ENCODE data around the gene FDX2. TPM values are rescaled to one million over a fixed set of nuclear protein-coding genes. Genes with fewer than 3 reads are reported as not detected.

Gene FDX2
- total and polyA plus RNA-seq, 2 of the 8 experiments (the other 6 are each of a cell fraction or from before 2014, with no cell fraction given) = 27.0 to 64.4 TPM

DNA sequence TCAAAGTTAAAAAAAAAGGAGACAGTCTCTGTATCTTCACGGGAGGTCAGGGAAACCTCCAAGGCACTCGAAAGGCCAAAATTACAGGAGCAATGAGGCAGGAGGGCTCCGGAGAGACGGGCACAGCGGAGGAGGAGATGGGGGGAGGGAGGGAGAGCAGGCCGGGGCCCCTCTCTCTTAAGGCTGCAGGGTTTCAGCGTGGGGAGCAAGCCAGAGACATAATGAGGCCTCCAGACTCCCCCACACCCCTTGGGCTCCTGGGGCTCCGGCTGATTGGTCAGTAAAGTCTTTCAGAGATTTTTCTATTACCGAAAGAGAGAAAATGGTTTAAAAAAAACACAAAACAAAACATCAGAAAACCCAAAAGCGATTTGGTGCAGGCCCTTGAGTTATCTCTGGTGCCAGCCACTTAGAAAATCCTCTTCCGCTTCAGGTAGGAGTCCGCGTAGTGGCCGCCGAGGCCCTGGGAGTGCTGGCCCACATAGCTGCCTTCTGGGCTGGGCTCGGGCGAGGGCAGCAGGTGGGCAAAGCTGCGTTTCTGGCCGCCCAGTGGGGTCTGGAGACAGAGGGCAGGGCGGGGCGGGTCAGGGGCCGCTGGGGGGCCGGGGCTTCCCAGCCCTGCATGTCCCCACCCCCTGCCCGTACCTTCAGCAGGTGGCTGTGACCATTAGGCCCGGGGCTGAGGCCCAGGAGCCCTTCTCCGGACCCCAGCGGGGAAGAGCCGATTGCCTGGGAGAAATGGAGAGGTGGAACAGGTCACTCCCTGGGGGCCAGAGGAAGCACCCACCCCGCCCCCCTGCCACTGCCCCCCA is 1.4 kb upstream of the FDX2 start:
- Histone ChIP-seq H4K91ac (replicated peaks; ENCODE audit: insufficient read length, low read length) (no peak overlapping the region), H3K4me2 (ENCODE audit: insufficient read depth in 1 of 2, low read depth in 2 of 2, low read length in 2 of 2) (no peak overlapping the region), H4K8ac (ENCODE audit: extremely low read depth, insufficient read depth, low read length) (no peak overlapping the region; the same call in 1 of the 2 replicates), H2BK12ac (ENCODE audit: low read depth, low read length) (no peak overlapping the region), H3K14ac (ENCODE audit: insufficient read length) (no peak overlapping the region), H3K9ac (replicated peaks in 1 of 4; ENCODE audit: extremely low read depth in 1 of 4, low read depth in 3 of 4, low read length in 3 of 4) (no peak overlapping the region), H2BK5ac (ENCODE audit: low read depth, low read length) (no peak overlapping the region), H2BK20ac (ENCODE audit: low read length) (no peak overlapping the region), H2AFZ (ENCODE audit: low read length) (no peak overlapping the region), H3K4me1 (replicated peaks in 1 of 4; ENCODE audit: control insufficient read depth in 3 of 4, insufficient read depth in 4 of 4, low read length in 3 of 4) (no peaks in the 10 kb centered on the region; a peak in 1 of 7 replicates), H2BK15ac (ENCODE audit: low read length) (no peak overlapping the region), H3K4ac (replicated peaks; ENCODE audit: insufficient read length, low read depth, low read length) (no peak overlapping the region), H3K36me3 (ENCODE audit: control insufficient read depth in 2 of 4, insufficient read depth in 4 of 4, low read length in 3 of 4) (peaks cover 12 to 38% (median 30%) of the 10 kb centered on the region in 4 experiments), H3K27ac (ENCODE audit: low read depth, low read length) (no peak overlapping the region), H3K79me2 (ENCODE audit: control insufficient read depth in 1 of 2, insufficient read depth in 2 of 2, low read length in 2 of 2) (no peaks in the 10 kb centered on the region), H3K23ac (ENCODE audit: insufficient read length) (no peak overlapping the region), H4K20me1 (replicated peaks in 1 of 2; ENCODE audit: control insufficient read depth in 1 of 2, insufficient read depth in 2 of 2, low read length in 2 of 2) (peaks cover 0 to 7% of the 10 kb centered on the region in 2 experiments), H2BK120ac (replicated peaks; ENCODE audit: low read depth, low read length) (no peak overlapping the region), H3K23me2 (ENCODE audit: low read depth, low read length) (peaks cover 3% of the 10 kb centered on the region; the same call in 1 of the 2 replicates), H3K9me3 (ENCODE audit: insufficient read depth in 2 of 2, low read depth in 1 of 2, low read length in 1 of 2) (no peaks in the 10 kb centered on the region), H3K27me3 (replicated peaks in 1 of 4; ENCODE audit: control insufficient read depth in 3 of 4, extremely low read depth in 1 of 4, insufficient read depth in 3 of 4, low read length in 3 of 4) (no peaks in the 10 kb centered on the region; a peak in 1 of 7 replicates), H3K79me1 (ENCODE audit: low read depth, low read length) (no peaks in the 10 kb centered on the region; the same call in 1 of the 2 replicates), H2AK5ac (ENCODE audit: low read depth, low read length) (no peak overlapping the region), H4K5ac (ENCODE audit: insufficient read length, low read depth, low read length) (no peak overlapping the region), H3K4me3 (ENCODE audit: extremely low read depth in 1 of 4, insufficient read depth in 2 of 4, low read depth in 3 of 4, low read length in 4 of 4) (no peak overlapping the region), H3K18ac (ENCODE audit: extremely low read depth, low read length) (no peak overlapping the region), H3K56ac (replicated peaks; ENCODE audit: insufficient read length, low read depth, low read length) (no peak overlapping the region)
- FAIRE-seq = no peak
- no peak for DNase-seq (ENCODE audit: low read depth in 1 of 2, low spot score in 2 of 2)
- WGBS, 2 experiments (ENCODE audit: extremely low coverage in 1 of 2, insufficient coverage in 1 of 2, insufficient read length in 1 of 2, insufficient replicate concordance in 2 of 2, low coverage in 1 of 2, low lambda C conversion rate in 2 of 2, missing lambda C conversion rate in 1 of 2) = 97% methylated on average over 16 of the region's 29 CpGs; no CpG with 5 or more reads in 1 of the 2 experiments
- POLR2A ChIA-PET (ENCODE audit: partially characterized antibody) = interaction anchor here (0.7 to 11.4 kb wide), 8 partner anchors 7 to 369 kb away, joined by 3 to 104 read pairs (median 4); partner anchors contain the start of genes ICAM1, ICAM5 and RAVER1
- CTCF ChIA-PET (ENCODE audit: partially characterized antibody) = interaction anchor here (1.0 to 2.5 kb wide), 5 partner anchors 18 to 119 kb away, joined by 3 to 11 read pairs (median 3); no protein-coding TSS in a partner anchor
- no peak for TF ChIP-seq CHD1 (IDR thresholded peaks at IDR 0.05; ENCODE audit: low read depth, low read length)
